Neural progenitor cell (in vitro differentiated cells): ENCODE data around the gene SSBP3. TPM values are rescaled to one million over a fixed set of nuclear protein-coding genes. Genes with fewer than 3 reads are reported as not detected.

ENCODE experiments used
- DNase-seq: peaks from one replicate; pipeline ENCODE4 v3.0.0-alpha.2; 2016; ENCODE audit warnings: low spot score
- H2AFZ ChIP-seq: fragments of 200-600 bp; sonication (generic); replicated peaks from 2 replicates; pipeline ENCODE4 v1.6.1; 2016; ENCODE audit warnings: antibody characterized with exemption
- H3F3A ChIP-seq: fragments of 200-600 bp; sonication (generic); 2 replicates; pipeline ENCODE4 v1.6.1; 2016; ENCODE audit warnings: antibody characterized with exemption, low read depth
- H3K27ac ChIP-seq: fragments of 200-600 bp; sonication (generic); 2 replicates; pipeline ENCODE4 v1.5.1; 2016; ENCODE audit warnings: mild to moderate bottlenecking
- H3K27me3 ChIP-seq: fragments of 200-600 bp; sonication (generic); 2 replicates; pipeline ENCODE4 v1.6.1; 2016; ENCODE audit warnings: mild to moderate bottlenecking, moderate library complexity
- H3K36me3 ChIP-seq: fragments of 200-600 bp; sonication (generic); 2 replicates; pipeline ENCODE4 v1.5.1; 2016
- H3K4me1 ChIP-seq: fragments of 200-600 bp; sonication (generic); 2 replicates; pipeline ENCODE4 v1.6.1; 2016; ENCODE audit warnings: mixed run types
- H3K4me2 ChIP-seq: fragments of 200-600 bp; sonication (generic); 2 replicates; pipeline ENCODE4 v1.6.1; 2016
- H3K4me3 ChIP-seq: fragments of 200-600 bp; sonication (generic); 2 replicates; pipeline ENCODE4 v1.5.1; 2016
- H3K79me2 ChIP-seq: fragments of 200-600 bp; sonication (generic); 2 replicates; pipeline ENCODE4 v1.6.1; 2016; ENCODE audit warnings: low read depth
- H3K9ac ChIP-seq: fragments of 200-600 bp; sonication (generic); 2 replicates; pipeline ENCODE4 v1.6.1; 2016
- H3K9me3 ChIP-seq: fragments of 200-600 bp; sonication (generic); 2 replicates; pipeline ENCODE4 v1.5.1; 2016; ENCODE audit warnings: low read depth
- H4K20me1 ChIP-seq: fragments of 200-600 bp; sonication (generic); 2 replicates; pipeline ENCODE4 v1.6.1; 2016; ENCODE audit warnings: low read depth
- H3K27ac Mint-ChIP-seq: 3 replicates; pipeline ENCODE4 v1.8.0; 2021; ENCODE audit warnings: mixed read lengths
- H3K27me3 Mint-ChIP-seq: 2 replicates; pipeline ENCODE4 v1.8.0; 2022; ENCODE audit warnings: low read depth, mild to moderate bottlenecking, inconsistent platforms, moderate library complexity, mixed read lengths; ENCODE audit not compliant: insufficient read depth
- H3K36me3 Mint-ChIP-seq: 3 replicates; pipeline ENCODE4 v1.8.0; 2021; ENCODE audit warnings: mixed read lengths
- H3K4me1 Mint-ChIP-seq: 3 replicates; pipeline ENCODE4 v1.8.0; 2021; ENCODE audit warnings: mixed read lengths
- H3K4me3 Mint-ChIP-seq: 3 replicates; pipeline ENCODE4 v1.8.0; 2021; ENCODE audit warnings: mild to moderate bottlenecking, moderate library complexity, mixed read lengths
- H3K9me3 Mint-ChIP-seq: 3 replicates; pipeline ENCODE4 v1.8.0; 2020; ENCODE audit warnings: mixed read lengths
- CTCF ChIP-seq: fragments of 200-600 bp; sonication (generic); IDR thresholded peaks from 2 replicates; pipeline ENCODE4 v1.5.1; 2017; ENCODE audit warnings: antibody characterized with exemption, mild to moderate bottlenecking
- EZH2 ChIP-seq: fragments of 200-600 bp; sonication (generic); IDR thresholded peaks from 2 replicates; pipeline ENCODE4 v1.6.1; 2017; ENCODE audit warnings: antibody characterized with exemption, mild to moderate bottlenecking, moderate library complexity
- EZH2phosphoT487 ChIP-seq: fragments of 200-600 bp; sonication (generic); IDR thresholded peaks from 2 replicates; pipeline ENCODE4 v1.6.1; 2017; ENCODE audit warnings: antibody characterized with exemption
- total RNA-seq: library from RNA; depleted of rRNA; stranded (reverse); fragments of >200 nt; gene quantifications from 2 replicates; pipeline ENCODE4 v1.2.3, GENCODE V29; 2015; ENCODE audit warnings: low replicate concordance

The SSBP3 gene
- total RNA-seq, 1 donor from 2014 or later, result 53.0 TPM

GRCh38 chr1:54357967-54358366 is 48.2 kb downstream of the SSBP3 start:
- peaks cover 94% of the 10 kb centered on the region for H3K4me1 Mint-ChIP-seq
- Histone ChIP-seq H3K27ac (no peak overlapping the region), H3K36me3 (no peaks in the 10 kb centered on the region), H3K9ac (no peak overlapping the region), H3K79me2 (peaks cover 100% of the 10 kb centered on the region), H2AFZ (no peak overlapping the region), H3K4me3 (no peak overlapping the region), H3K4me1 (peaks cover 65% of the 10 kb centered on the region), H3K4me2 (no peak overlapping the region), H3K27me3 (no peaks in the 10 kb centered on the region), H3F3A (peaks cover 42% of the 10 kb centered on the region), H4K20me1 (peaks cover 100% of the 10 kb centered on the region), H3K9me3 (no peaks in the 10 kb centered on the region)
- peak overlapping the region; percentile 66 for H3K27ac Mint-ChIP-seq
- H3K27me3 Mint-ChIP-seq, result peaks cover 7% of the 10 kb centered on the region
- H3K4me3 Mint-ChIP-seq, result peak overlapping the region; percentile 55
- peaks cover 6% of the 10 kb centered on the region for H3K36me3 Mint-ChIP-seq
- no peak for DNase-seq
- H3K9me3 Mint-ChIP-seq, result no peaks in the 10 kb centered on the region
- no peak for TF ChIP-seq EZH2phosphoT487
- no peak for TF ChIP-seq EZH2
- no peak for TF ChIP-seq CTCF

DNA sequence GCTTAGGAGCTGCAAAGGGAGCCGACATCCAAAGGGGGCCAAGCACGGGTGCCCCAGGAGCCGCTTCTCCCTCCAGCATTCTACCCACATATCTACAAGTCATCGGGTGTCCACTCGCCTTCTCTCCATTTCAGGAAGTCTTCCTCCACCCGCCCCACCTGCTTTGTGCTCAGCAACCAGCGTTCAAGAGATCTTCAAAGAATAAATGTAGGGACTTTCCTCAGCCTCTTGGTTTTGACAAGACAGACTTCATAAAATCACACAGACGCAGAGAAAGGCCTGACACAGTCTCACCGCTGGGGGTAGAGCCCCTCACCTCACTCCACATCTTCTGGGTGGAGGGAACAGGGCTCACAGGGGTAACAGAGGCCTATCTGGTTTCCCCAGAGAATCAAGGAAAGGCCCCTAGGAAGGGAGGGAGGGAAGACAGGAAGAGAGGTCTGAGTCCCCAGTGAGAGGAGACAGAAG is 49.5 kb downstream of the SSBP3 start:
- TF ChIP-seq EZH2 (no peak), EZH2phosphoT487 (no peak), CTCF (no peak)
- peak overlapping the region; percentile 80 for H3K4me3 Mint-ChIP-seq
- Histone ChIP-seq H3K27ac (peak overlapping the region; percentile 10), H3K9me3 (no peaks in the 10 kb centered on the region), H3F3A (peaks cover 39% of the 10 kb centered on the region), H3K4me1 (peaks cover 58% of the 10 kb centered on the region), H2AFZ (no peak overlapping the region), H3K79me2 (peaks cover 100% of the 10 kb centered on the region), H4K20me1 (peaks cover 100% of the 10 kb centered on the region), H3K27me3 (no peaks in the 10 kb centered on the region), H3K4me3 (no peak overlapping the region), H3K9ac (no peak overlapping the region), H3K36me3 (no peaks in the 10 kb centered on the region), H3K4me2 (peak overlapping the region; percentile 68)
- no peaks in the 10 kb centered on the region for H3K9me3 Mint-ChIP-seq
- DNase-seq, result no peak
- peaks cover 11% of the 10 kb centered on the region for H3K36me3 Mint-ChIP-seq
- H3K27ac Mint-ChIP-seq, result peak overlapping the region; percentile 95
- peaks cover 7% of the 10 kb centered on the region for H3K27me3 Mint-ChIP-seq
- H3K4me1 Mint-ChIP-seq, result peaks cover 93% of the 10 kb centered on the region

GRCh38 chr1:54355931-54356679 is 50.1 kb downstream of the SSBP3 start:
- Histone ChIP-seq H3K4me3 (no peak overlapping the region), H3K27ac (peak overlapping the region; percentile 10), H2AFZ (no peak overlapping the region), H3K4me2 (peak overlapping the region; percentile 68), H3K27me3 (no peaks in the 10 kb centered on the region), H3F3A (peaks cover 35% of the 10 kb centered on the region), H3K9ac (no peak overlapping the region), H3K79me2 (peaks cover 100% of the 10 kb centered on the region), H3K9me3 (no peaks in the 10 kb centered on the region), H3K4me1 (peaks cover 51% of the 10 kb centered on the region), H3K36me3 (no peaks in the 10 kb centered on the region), H4K20me1 (peaks cover 100% of the 10 kb centered on the region)
- DNase-seq, result peak; percentile 66
- Mint-ChIP-seq H3K4me3 (peak overlapping the region; percentile 80), H3K9me3 (no peaks in the 10 kb centered on the region), H3K27ac (peak overlapping the region; percentile 95), H3K4me1 (peaks cover 92% of the 10 kb centered on the region), H3K36me3 (peaks cover 11% of the 10 kb centered on the region), H3K27me3 (peaks cover 7% of the 10 kb centered on the region)
- no peak for TF ChIP-seq EZH2
- TF ChIP-seq EZH2phosphoT487, result no peak
- no peak for TF ChIP-seq CTCF
